ENCODE data around the gene RNF4. TPM values are rescaled to one million over a fixed set of nuclear protein-coding genes. Genes with fewer than 3 reads are reported as not detected.

RNF4 gene
- total RNA-seq, 1 experiment from 2014 or later: 113 TPM

GRCh38 chr4:2503809-2504208, 34.9 kb downstream of the RNF4 start:
- CTCF ChIA-PET: no interaction called here
- Histone ChIP-seq H3K36me3 (ENCODE audit: insufficient read depth, low read length, poor library complexity, severe bottlenecking) (peaks cover 75% of the 10 kb centered on the region), H3K4me3 (ENCODE audit: low read depth, low read length, poor library complexity, severe bottlenecking) (no peak overlapping the region), H3K9me3 (ENCODE audit: low read depth, low read length, poor library complexity, severe bottlenecking) (no peaks in the 10 kb centered on the region), H3K27ac (ENCODE audit: low read depth, low read length, poor library complexity, severe bottlenecking) (no peak overlapping the region), H3K27me3 (replicated peaks; ENCODE audit: insufficient read depth, low read depth, low read length, poor library complexity) (no peaks in the 10 kb centered on the region), H3K4me1 (ENCODE audit: insufficient read depth, low read length, poor library complexity, severe bottlenecking) (no peaks in the 10 kb centered on the region)
- no TSS peak for BruUV-seq (replicated peaks)
- POLR2A ChIA-PET (ENCODE audit: low non-redundant PET): no interaction called here
- TF ChIP-seq CTCF (conservative IDR thresholded peaks at IDR 0.05; ENCODE audit: low read depth, low read length) (no peak), EZH2 (IDR thresholded peaks at IDR 0.05; ENCODE audit: borderline replicate concordance, low read depth, low read length, poor library complexity, severe bottlenecking) (no peak)
- intact Hi-C loops (cut with micrococcal nuclease; ENCODE audit: unreplicated experiment): no loop called here
- no peak for DNase-seq (ENCODE audit: low spot score)

- ChIA-PET CTCF (no interaction called here), POLR2A (ENCODE audit: low non-redundant PET) (no interaction called here)
- H3K9me3 ChIP-seq (ENCODE audit: low read depth, low read length, poor library complexity, severe bottlenecking): no peaks in the 10 kb centered on the region
- no peak overlapping the region for H3K27ac ChIP-seq (ENCODE audit: low read depth, low read length, poor library complexity, severe bottlenecking)
- H3K27me3 ChIP-seq (replicated peaks; ENCODE audit: insufficient read depth, low read depth, low read length, poor library complexity): no peaks in the 10 kb centered on the region
- no TSS peak for BruUV-seq (replicated peaks)
- H3K4me3 ChIP-seq (ENCODE audit: low read depth, low read length, poor library complexity, severe bottlenecking): no peak overlapping the region
- intact Hi-C loops (cut with micrococcal nuclease; ENCODE audit: unreplicated experiment): no loop called here
- TF ChIP-seq CTCF (conservative IDR thresholded peaks at IDR 0.05; ENCODE audit: low read depth, low read length) (no peak), EZH2 (IDR thresholded peaks at IDR 0.05; ENCODE audit: borderline replicate concordance, low read depth, low read length, poor library complexity, severe bottlenecking) (no peak)
- no peaks in the 10 kb centered on the region for H3K4me1 ChIP-seq (ENCODE audit: insufficient read depth, low read length, poor library complexity, severe bottlenecking)
- peaks cover 72% of the 10 kb centered on the region for H3K36me3 ChIP-seq (ENCODE audit: insufficient read depth, low read length, poor library complexity, severe bottlenecking)
- DNase-seq (ENCODE audit: low spot score): no peak
Observed at GRCh38 chr4:2507259-2507658, 38.4 kb downstream of the RNF4 start.

DNA sequence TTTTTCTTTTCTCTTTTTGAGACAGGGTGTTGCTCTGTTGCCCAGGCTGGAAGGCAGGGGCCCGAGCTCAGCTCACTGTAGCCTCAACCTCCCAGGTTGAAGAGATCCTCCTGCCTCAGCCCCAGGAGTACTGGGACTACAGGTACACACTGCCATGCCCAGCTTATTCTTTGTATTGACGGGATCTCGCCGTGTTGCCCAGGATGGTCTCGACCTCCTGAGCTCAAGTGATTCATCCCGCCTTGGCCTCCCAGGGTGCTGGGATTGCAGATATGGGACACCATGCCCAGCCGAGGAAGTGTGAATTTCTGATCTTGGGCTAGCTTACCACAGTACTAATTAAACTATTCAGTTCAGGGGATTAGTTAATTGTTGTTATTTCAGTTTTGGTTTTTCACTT, 38.9 kb downstream of the RNF4 start:
- ChIA-PET CTCF (no interaction called here), POLR2A (ENCODE audit: low non-redundant PET) (no interaction called here)
- TF ChIP-seq EZH2 (IDR thresholded peaks at IDR 0.05; ENCODE audit: borderline replicate concordance, low read depth, low read length, poor library complexity, severe bottlenecking) (no peak), CTCF (conservative IDR thresholded peaks at IDR 0.05; ENCODE audit: low read depth, low read length) (no peak)
- no peak overlapping the region for H3K4me3 ChIP-seq (ENCODE audit: low read depth, low read length, poor library complexity, severe bottlenecking)
- peaks cover 75% of the 10 kb centered on the region for H3K36me3 ChIP-seq (ENCODE audit: insufficient read depth, low read length, poor library complexity, severe bottlenecking)
- intact Hi-C loops (cut with micrococcal nuclease; ENCODE audit: unreplicated experiment): no loop called here
- H3K27me3 ChIP-seq (replicated peaks; ENCODE audit: insufficient read depth, low read depth, low read length, poor library complexity): no peaks in the 10 kb centered on the region
- no peak overlapping the region for H3K27ac ChIP-seq (ENCODE audit: low read depth, low read length, poor library complexity, severe bottlenecking)
- no peaks in the 10 kb centered on the region for H3K4me1 ChIP-seq (ENCODE audit: insufficient read depth, low read length, poor library complexity, severe bottlenecking)
- no TSS peak for BruUV-seq (replicated peaks)
- no peak for DNase-seq (ENCODE audit: low spot score)
- no peaks in the 10 kb centered on the region for H3K9me3 ChIP-seq (ENCODE audit: low read depth, low read length, poor library complexity, severe bottlenecking)
